HG03520 (cell line): ENCODE results near the gene ATG16L2.
A peak's percentile ranks its signal among the peaks of the same experiment; 100 is the strongest.
"Not testable (repeated sequence)": the region's sequence is repeated elsewhere in the genome, so short reads cannot be mapped to it uniquely, and the experiment has no call there.

ENCODE experiments used
- ATAC-seq: cut with Tn5 transposase; IDR thresholded peaks from one replicate; pipeline ENCODE4 v1.9.1; 2021; ENCODE audit warnings: mild to moderate bottlenecking, moderate library complexity; ENCODE audit not compliant: unreplicated experiment

The ATG16L2 gene

GRCh38 chr11:72778535-72779494, 35.4 kb upstream of the ATG16L2 start:
- no peak for ATAC-seq

GRCh38 chr11:72779495-72780128, 34.6 kb upstream of the ATG16L2 start:
- ATAC-seq: no peak

DNA sequence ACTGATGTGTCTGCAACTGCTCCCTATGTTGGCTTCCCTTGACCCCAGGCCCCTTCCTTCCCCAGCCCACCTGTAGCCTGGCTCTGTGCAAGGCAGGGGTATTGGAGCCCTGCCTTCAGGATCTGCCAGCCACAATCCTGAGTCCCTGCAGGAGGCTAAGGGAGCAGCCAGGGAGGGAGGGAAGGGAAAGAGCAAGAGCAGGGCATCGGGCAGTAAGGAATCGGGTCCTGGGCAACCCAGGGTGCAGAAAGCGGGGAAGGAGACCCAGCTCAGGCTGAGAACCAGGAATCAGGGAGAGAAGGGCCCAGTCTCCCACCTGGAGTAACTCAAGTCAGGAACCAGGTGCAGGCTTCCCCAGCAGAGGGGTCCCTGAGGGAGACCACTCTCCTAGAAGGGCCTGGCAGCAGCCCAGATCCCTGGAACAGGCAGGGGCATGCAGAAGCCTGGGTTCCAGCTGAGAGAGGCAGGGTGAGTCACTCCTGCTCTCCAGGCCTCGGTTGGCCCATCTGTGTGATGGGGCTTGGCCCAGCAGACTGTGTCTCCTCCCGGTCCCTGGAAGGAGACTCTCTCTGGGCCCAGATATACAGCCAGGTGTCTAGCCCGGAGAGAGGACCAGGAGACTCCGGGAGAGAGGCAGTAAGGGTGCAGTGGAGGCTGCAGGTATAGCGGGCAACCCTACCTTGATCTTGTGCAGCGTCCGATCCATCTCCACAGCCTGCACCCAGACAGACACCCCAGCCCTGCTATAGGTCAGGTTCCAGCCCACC, 33.7 kb upstream of the ATG16L2 start:
- no peak for ATAC-seq

DNA sequence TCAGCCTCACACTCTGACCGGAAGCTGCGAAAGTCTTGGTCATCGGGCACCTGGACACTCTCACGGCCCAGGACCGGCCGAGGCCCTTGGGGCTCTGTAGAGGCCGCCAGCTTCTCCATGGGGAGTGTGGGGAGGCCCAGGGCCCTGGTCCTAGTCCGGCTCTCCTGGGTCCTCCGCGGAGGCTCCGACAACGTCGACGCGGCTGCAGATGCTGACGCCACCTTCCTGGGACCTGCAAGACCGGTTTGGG, 33.2 kb upstream of the ATG16L2 start:
- no peak for ATAC-seq

DNA sequence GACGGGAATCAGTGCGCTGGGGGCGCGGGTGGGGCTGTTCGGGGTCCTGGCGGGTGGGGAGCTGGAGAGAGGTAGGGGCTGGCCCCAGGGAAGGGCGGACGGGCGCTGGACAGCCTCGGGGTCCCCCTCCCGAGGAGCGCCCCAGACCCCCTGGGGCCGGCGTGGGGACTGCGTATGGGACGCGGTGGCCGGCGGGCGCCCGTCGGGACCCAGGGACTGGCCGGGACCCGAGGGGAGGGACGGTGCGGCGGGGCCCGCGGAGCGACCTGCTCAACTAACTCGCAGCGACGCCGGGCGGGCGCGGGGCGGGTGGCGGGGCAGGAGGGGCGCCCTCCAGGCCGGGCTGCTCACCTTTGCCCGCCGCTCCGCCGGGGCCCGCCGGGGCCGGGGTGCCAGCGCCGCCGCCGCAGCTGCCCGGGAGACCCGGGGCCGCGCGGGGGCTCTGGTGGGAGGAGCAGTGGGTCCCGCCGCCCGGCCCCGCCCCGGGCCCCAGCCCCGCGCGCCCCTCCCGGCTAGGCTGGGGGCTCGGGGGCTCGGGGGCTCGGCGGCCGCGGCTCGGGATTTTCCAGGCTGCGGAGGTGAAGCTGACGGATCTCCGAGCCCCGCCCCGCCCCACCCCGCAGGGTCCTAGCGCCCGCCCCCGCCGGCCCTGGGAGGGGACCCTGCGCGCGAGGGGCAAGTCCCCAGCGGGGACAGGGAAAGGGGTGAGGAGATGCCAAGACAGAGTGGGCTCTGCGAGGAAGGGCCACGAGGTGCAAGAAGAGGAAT, 32.7 kb upstream of the ATG16L2 start:
- ATAC-seq: no peak

DNA sequence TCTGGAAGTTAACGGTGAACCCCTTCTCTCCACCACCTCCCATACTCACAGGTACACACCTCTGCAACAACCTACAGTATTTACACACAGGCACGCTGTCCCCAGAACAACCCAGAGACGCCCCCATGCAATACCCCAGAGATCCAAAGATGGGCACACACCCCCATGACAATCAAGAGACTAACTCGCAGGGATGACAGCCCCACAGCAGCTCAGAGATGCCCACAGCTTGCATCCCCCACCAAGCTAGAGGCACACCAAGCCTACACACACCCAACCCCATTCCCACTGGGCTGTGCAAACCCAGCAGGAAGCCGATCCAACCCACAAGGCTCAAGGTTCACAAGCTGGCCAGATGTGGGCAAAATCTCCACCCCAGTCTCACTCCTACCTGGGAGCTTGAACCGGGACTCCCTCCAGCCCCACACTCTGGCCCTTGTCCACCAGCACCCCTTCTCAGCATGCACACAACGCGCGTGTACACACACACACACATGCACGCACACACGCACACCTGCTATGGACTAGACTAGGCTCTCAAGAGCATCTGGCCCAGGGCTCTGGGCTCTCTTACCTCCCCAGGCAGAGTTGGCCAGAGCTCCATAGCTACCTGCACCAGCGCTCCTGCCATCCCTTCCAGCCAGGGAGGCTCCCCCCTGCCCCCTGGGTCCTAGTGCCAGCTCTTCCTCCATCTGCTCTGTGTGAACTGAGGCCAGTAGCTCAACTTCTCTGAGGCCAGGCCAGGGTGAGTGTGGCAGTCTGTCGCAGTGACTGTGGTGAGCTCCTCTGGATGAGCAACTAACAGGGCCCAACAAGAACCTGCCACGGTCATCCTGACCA, 31.9 kb upstream of the ATG16L2 start:
- no peak for ATAC-seq

DNA sequence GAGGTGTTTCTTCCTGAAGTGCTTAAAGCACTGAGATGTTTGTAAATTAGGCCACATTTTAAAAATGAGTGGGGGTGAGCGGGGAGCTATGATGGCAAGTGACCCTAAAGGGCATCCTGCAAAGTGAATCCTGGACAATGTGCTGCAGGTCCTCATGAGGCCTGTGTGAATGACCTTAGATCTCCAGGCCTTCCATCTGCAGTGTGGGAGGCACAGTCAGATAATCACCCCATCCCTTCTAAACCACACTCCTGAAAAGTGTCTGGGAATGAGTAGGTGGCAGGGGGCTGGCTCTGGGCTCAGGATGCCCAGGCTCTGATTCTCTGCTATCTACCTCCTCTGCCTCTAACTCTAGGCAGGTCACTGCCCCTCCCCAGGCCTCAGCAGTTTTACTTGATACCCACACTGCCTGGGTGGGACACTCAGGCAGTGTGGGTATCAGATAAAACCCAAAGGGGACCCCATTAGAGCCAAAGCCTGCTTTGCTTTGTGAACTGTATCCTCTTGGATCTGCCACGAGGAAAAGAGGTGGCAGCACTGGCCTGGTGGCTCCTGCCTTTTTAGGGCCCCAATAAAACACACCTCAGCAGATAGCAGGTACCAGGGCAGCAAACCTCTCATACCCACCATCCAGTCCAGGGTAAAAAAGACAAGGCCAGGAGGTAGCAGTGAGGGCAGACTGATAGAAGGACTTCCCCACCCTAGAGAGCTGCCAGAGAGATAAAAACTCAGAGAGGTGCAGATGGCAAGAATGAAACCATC, 30.9 kb upstream of the ATG16L2 start:
- no peak for ATAC-seq

DNA sequence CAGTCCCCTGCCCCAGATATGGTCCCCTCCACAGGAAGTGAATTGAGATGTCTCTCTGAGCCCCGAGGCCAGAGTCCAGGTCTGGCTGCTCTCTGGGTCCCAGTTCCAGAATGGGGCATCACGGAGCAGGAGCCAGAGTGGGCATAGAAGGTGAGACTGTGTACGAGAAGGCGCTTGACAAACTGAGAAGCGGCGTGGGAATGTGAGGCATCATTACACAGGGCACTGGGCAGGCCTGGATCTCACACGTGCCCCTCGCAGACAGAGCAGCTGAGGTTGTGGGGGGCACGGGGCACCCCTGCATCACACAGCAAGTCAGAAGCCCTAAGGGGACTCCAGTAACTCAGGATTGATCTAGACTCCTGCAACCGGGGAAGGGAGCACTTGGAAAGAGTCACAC, 29.5 kb upstream of the ATG16L2 start:
- no peak for ATAC-seq

DNA sequence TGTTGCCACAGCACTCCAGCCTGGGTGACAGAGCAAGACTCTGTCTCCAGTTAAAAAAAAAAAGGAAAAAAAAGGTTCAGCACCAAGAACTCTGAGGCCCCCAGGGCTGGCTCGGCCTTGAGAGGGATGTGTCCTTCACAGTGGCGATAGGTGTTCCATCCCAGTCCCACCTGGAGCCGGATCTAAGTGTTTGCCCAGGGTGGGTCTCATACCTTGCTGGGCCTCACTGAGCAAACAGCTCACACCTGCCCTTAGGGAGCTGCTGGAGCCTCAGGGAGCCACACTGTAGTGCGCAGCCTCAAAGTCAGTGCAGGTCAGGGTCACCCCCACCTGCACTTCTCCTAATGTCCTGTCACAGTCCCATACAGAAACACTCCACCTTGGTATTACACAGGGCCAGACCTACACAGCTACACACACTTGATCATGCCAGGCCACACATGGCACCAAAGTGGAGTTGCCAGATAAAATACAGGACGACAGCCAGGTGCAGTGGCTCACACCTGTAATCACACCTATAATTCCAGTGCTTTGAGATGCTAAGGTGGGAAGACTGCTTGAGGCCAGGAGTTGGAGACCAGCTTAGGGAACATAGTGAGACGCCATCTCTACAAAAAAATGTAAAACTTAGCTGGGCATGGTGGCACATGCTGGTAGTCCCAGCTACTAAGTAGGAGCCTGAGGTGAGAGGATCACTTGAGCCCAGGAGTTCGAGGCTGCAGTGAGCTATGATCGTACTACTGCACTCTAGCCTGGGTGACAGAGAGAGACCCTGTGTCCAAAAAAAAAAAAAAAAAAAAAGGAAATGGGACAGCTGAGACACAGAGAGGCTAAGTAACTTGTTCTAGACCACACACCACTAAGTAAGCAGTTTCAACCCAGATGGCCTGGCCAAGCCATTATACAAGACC, 27.7 kb upstream of the ATG16L2 start:
- ATAC-seq: no peak

DNA sequence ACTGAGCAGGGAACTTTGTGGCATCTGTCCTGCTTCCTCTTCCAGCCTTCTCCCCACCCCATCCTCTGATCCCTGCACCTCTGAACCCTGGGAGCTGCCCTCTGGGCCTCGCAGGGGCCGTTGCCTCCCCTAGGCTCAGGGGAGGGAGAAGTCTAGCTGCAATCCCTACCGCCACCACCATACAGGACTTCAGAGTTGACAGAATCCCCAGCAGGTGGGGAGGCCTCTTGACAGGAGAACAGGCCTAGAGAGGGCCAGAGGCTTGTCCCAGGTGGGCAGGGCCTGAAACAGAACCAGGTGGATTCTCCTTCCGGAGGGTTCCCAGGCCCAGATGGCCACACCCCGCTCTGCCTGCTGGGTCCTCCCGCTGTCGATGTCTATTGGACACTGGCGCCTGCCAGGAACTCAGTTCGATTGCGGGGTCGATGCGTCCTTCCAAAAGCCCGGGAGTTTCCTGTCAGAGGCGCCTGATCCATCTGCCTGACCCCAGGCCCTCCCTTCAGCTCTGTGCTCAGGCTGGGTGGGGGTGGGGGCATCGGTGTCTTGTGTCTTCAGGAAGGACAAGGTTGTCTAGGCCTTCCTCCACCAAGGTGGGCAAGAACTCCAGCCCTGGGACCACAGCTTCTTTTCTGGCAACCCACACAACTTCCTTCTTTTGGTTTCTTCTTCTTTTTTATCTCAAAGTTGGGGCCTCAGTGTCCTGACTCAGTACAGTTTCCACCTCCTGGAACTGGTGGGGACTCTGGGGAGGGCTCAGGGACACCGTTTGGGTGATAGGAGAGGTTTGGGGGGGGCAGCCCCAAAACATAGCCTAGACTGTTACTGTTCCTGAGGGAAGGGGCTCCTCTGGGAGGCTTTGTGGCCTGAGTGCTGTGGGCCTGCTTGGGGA, 26.8 kb upstream of the ATG16L2 start:
- peak; percentile 58 for ATAC-seq

GRCh38 chr11:72788241-72788640, 26.0 kb upstream of the ATG16L2 start:
- ATAC-seq: no peak

DNA sequence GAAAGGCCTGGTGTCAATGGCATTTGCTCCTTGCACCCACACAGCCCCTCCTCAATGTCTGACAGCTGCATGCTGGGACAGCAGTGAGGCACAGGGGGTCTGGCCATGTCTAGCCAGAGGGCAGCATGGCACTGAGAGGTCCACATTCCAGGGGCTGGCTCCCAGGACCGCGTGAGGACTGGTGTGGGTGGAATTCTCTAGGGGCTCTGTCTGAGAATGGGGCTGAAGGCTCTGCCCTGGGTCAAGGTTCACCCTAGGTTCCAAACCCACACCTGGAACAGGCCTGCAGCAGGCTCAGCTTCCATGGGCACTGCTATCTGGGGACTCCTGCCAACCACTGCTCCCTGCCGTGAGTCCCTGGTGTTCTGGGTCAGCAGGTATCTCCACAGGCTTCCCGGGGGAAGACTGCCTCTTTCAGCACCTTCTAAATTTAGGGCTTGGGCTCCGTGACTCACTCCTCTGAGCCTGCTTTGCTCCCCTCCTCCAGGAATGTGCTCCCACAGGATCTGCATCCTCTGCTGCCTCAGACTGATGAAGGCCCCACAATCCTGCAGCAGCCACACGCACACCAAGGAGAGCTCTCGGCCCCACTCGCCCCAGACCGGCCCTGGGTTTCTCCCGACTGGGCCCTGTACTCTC, 24.6 kb upstream of the ATG16L2 start:
- ATAC-seq: no peak

GRCh38 chr11:72791228-72791627, 23.0 kb upstream of the ATG16L2 start:
- not testable (repeated sequence) for ATAC-seq

- ATAC-seq: no peak
These were observed 21.7 kb upstream of the ATG16L2 start for GRCh38 chr11:72792437-72793021.

DNA sequence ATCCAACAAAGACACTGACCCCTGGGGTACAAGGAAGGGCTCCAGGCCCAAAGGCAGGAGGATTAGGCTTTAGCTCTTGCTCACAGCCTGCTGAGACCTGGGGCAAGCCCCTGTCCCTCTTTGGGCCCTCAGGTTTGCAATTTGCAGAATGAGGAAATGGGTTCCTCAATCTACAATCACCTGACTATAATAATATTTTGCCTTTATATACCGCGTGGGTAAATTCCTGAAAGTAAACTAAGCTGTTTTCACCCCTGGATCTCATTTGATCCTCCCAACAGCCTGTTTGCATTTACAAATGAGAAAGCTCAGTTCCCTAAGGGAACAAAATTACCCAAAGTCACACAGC, 21.2 kb upstream of the ATG16L2 start:
- ATAC-seq: no peak
